Peyer's patch (tissue), 4 donors: Measurements from ENCODE around the gene ASPSCR1. TPM values are rescaled to one million over a fixed set of nuclear protein-coding genes. Genes with fewer than 3 reads are reported as not detected.

Source experiments
- DNase-seq, 3 donors: peaks; one replicate each; pipeline ENCODE4 v3.0.0-alpha.2; 2017 to 2019
- H3K27ac ChIP-seq, 4 donors: fragments of 200-600 bp; sonication (generic); one replicate each; pipeline ENCODE4 v1.5.1; 2016 to 2019
- H3K27me3 ChIP-seq, 2 donors: fragments of 200-600 bp; sonication (generic); one replicate each; pipeline ENCODE4 v1.5.1; 2019
- H3K36me3 ChIP-seq, 3 donors: fragments of 200-600 bp; sonication (generic); one replicate each; pipeline ENCODE4 v1.5.1; 2016 to 2019
- H3K4me1 ChIP-seq, 4 donors: fragments of 200-600 bp; sonication (generic); one replicate each; pipeline ENCODE4 v1.5.1; 2016 to 2019
- H3K4me3 ChIP-seq, 4 donors: fragments of 200-600 bp; sonication (generic); 1 replicate in 3 of 4; 2 replicates in 1 of 4; pipeline ENCODE4 v1.5.1; 2016 to 2019; ENCODE audit warnings: mild to moderate bottlenecking in 1 of 4
- H3K9me3 ChIP-seq, 4 donors: fragments of 200-600 bp; sonication (generic); one replicate each; pipeline ENCODE4 v1.5.1; 2016 to 2019; ENCODE audit warnings: mild to moderate bottlenecking in 1 of 4
- POLR2A ChIP-seq, 2 donors: fragments of 450-650 bp; IDR thresholded peaks; one replicate each; pipeline ENCODE4 v1.5.1; 2017; ENCODE audit warnings: antibody characterized with exemption in 2 of 2, mild to moderate bottlenecking in 2 of 2, moderate library complexity in 2 of 2
- total RNA-seq, 4 donors: library from RNA; depleted of rRNA; stranded (reverse); fragments of >200 nt; gene quantifications; one replicate each; pipeline ENCODE4 v1.1.0, GENCODE V29; 2016
- TF ChIP-seq, protein P1 (sequence below), 6 experiments: fragments of 450-650 bp in 4 of 6; fragments of 200-600 bp in 2 of 6; sonication (generic) in 1 of 6; IDR thresholded peaks; one replicate each; pipeline ENCODE4 v1.5.1; 2017 to 2019; ENCODE audit warnings: antibody characterized with exemption in 6 of 6, mild to moderate bottlenecking in 3 of 6, moderate library complexity in 1 of 6

Gene ASPSCR1
- total RNA-seq, 4 donors from 2014 or later = 31.6 to 70.1 (median 49.9) TPM

GRCh38 chr17:82014432-82014831 lies 37.0 kb downstream of the ASPSCR1 start:
- no peak overlapping the region for H3K4me3 ChIP-seq
- H3K4me1 ChIP-seq = peaks cover 0 to under 1% (median 0%) of the 10 kb centered on the region in 4 donors
- TF ChIP-seq, protein P1, sequence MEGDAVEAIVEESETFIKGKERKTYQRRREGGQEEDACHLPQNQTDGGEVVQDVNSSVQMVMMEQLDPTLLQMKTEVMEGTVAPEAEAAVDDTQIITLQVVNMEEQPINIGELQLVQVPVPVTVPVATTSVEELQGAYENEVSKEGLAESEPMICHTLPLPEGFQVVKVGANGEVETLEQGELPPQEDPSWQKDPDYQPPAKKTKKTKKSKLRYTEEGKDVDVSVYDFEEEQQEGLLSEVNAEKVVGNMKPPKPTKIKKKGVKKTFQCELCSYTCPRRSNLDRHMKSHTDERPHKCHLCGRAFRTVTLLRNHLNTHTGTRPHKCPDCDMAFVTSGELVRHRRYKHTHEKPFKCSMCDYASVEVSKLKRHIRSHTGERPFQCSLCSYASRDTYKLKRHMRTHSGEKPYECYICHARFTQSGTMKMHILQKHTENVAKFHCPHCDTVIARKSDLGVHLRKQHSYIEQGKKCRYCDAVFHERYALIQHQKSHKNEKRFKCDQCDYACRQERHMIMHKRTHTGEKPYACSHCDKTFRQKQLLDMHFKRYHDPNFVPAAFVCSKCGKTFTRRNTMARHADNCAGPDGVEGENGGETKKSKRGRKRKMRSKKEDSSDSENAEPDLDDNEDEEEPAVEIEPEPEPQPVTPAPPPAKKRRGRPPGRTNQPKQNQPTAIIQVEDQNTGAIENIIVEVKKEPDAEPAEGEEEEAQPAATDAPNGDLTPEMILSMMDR (IDR thresholded peaks at IDR 0.05) = peak in 2 of 6 experiments; percentile 22 to 31
- TF ChIP-seq POLR2A (IDR thresholded peaks at IDR 0.05) = no peak
- DNase-seq = no peak
- H3K9me3 ChIP-seq = no peaks in the 10 kb centered on the region
- no peak overlapping the region for H3K27ac ChIP-seq
- H3K27me3 ChIP-seq = no peaks in the 10 kb centered on the region
- peaks cover 0 to 14% (median 0%) of the 10 kb centered on the region in 3 donors for H3K36me3 ChIP-seq

DNA sequence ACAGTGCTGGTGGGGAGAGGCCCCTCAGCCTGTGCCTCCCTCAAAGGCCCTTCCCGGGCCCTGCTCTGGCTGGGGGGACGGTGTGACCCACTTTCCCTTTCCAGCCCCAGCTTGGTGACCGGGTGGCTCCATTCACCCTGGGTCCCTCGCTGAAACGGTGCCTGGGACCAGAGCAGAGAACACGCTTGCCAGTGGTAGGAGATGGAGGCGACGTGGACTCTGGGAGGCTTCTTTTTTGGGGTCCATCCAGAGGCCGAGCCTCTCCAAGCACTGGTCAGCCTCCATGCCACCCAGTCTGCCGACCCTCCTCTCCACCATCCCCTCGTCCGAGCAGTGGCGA lies 37.5 kb downstream of the ASPSCR1 start:
- TF ChIP-seq POLR2A (IDR thresholded peaks at IDR 0.05) = no peak
- TF ChIP-seq, protein P1 (IDR thresholded peaks at IDR 0.05) = no peak
- Histone ChIP-seq H3K4me3 (no peak overlapping the region), H3K27ac (no peak overlapping the region), H3K36me3 (peaks cover 0 to 14% (median 0%) of the 10 kb centered on the region in 3 donors), H3K27me3 (no peaks in the 10 kb centered on the region), H3K9me3 (no peaks in the 10 kb centered on the region), H3K4me1 (peaks cover 0 to 5% (median 0%) of the 10 kb centered on the region in 4 donors)
- no peak for DNase-seq

- no peaks in the 10 kb centered on the region for H3K27me3 ChIP-seq
- DNase-seq = no peak
- TF ChIP-seq POLR2A (IDR thresholded peaks at IDR 0.05) = no peak
- TF ChIP-seq, protein P1 (IDR thresholded peaks at IDR 0.05) = no peak
- no peak overlapping the region for H3K4me3 ChIP-seq
- peaks cover 0 to 14% (median 0%) of the 10 kb centered on the region in 3 donors for H3K36me3 ChIP-seq
- H3K27ac ChIP-seq = no peak overlapping the region
- H3K4me1 ChIP-seq = peaks cover 0 to 10% (median 0%) of the 10 kb centered on the region in 4 donors
- no peaks in the 10 kb centered on the region for H3K9me3 ChIP-seq
Measured at GRCh38 chr17:82015311-82015971, 38.0 kb downstream of the ASPSCR1 start.

- peaks cover 0 to 14% (median 0%) of the 10 kb centered on the region in 3 donors for H3K36me3 ChIP-seq
- H3K4me3 ChIP-seq = no peak overlapping the region
- no peaks in the 10 kb centered on the region for H3K9me3 ChIP-seq
- H3K4me1 ChIP-seq = peaks cover 0 to 16% (median 3%) of the 10 kb centered on the region in 4 donors
- no peak for DNase-seq
- H3K27me3 ChIP-seq = no peaks in the 10 kb centered on the region
- H3K27ac ChIP-seq = no peak overlapping the region
- TF ChIP-seq, protein P1 (IDR thresholded peaks at IDR 0.05) = no peak
- TF ChIP-seq POLR2A (IDR thresholded peaks at IDR 0.05) = no peak
Measured at GRCh38 chr17:82016061-82016874, 38.8 kb downstream of the ASPSCR1 start.

- no peaks in the 10 kb centered on the region for H3K9me3 ChIP-seq
- H3K4me3 ChIP-seq = no peak overlapping the region
- no peak for DNase-seq
- H3K27me3 ChIP-seq = no peaks in the 10 kb centered on the region
- TF ChIP-seq, protein P1 (IDR thresholded peaks at IDR 0.05) = no peak
- TF ChIP-seq POLR2A (IDR thresholded peaks at IDR 0.05) = no peak
- H3K4me1 ChIP-seq = peaks cover 0 to 23% (median 10%) of the 10 kb centered on the region in 4 donors
- H3K36me3 ChIP-seq = peaks cover 0 to 14% (median 0%) of the 10 kb centered on the region in 3 donors
- no peak overlapping the region for H3K27ac ChIP-seq
Measured at GRCh38 chr17:82016875-82017459, 39.5 kb downstream of the ASPSCR1 start.
